Common myeloid progenitor, CD34-positive (primary cell): ENCODE results near the gene OBSCN.
"Not testable (repeated sequence)": the region's sequence is repeated elsewhere in the genome, so short reads cannot be mapped to it uniquely, and the experiment has no call there.

Experiments
- CTCF ChIA-PET: fragments of 350-600 bp; sonication (Branson Sonifier 250); formaldehyde crosslinking; loops from one replicate; lab custom pipeline; 2021; ENCODE audit warnings: antibody characterized with exemption; lab: Charles Lee
- POLR2A ChIA-PET: fragments of 350-600 bp; sonication (Branson Sonifier 250); formaldehyde crosslinking; loops from one replicate; lab custom pipeline; 2021; ENCODE audit warnings: antibody characterized with exemption; lab: Charles Lee
- DNase-seq, 3 donors: peaks; one replicate each; pipeline versions ENCODE4 v3.0.0 to v3.0.0-alpha.2; 2013
- H3K27ac ChIP-seq, 2 experiments: 1 replicate in 1 of 2; 2 replicates in 1 of 2; pipeline ENCODE4 v1.7.0; 2013; ENCODE audit warnings: inconsistent platforms in 2 of 2, low read length in 2 of 2, mild to moderate bottlenecking in 2 of 2, low read depth in 1 of 2, moderate library complexity in 1 of 2; ENCODE audit not compliant: severe bottlenecking in 2 of 2, insufficient read depth in 1 of 2, poor library complexity in 1 of 2
- H3K27me3 ChIP-seq, 5 experiments: replicated peaks in 2 of 5; 1 replicate in 3 of 5; 2 replicates in 2 of 5; pipeline versions ENCODE4 v1.6.1 to v1.7.0; 2013; ENCODE audit warnings: low read length in 4 of 5, mild to moderate bottlenecking in 2 of 5, moderate library complexity in 2 of 5, inconsistent platforms in 1 of 5; ENCODE audit not compliant: insufficient read depth in 5 of 5, control insufficient read depth in 4 of 5
- H3K36me3 ChIP-seq, 4 experiments: 1 replicate in 2 of 4; 2 replicates in 2 of 4; pipeline versions ENCODE4 v1.6.1 to v1.7.0; 2013; ENCODE audit warnings: low read length in 3 of 4, control low read depth in 1 of 4, mild to moderate bottlenecking in 1 of 4; ENCODE audit not compliant: control insufficient read depth in 4 of 4, insufficient read depth in 4 of 4
- H3K4me1 ChIP-seq, 4 experiments: 1 replicate in 3 of 4; 2 replicates in 1 of 4; pipeline versions ENCODE4 v1.6.1 to v1.7.1; 2013; ENCODE audit warnings: low read length in 3 of 4, mild to moderate bottlenecking in 3 of 4, control low read depth in 1 of 4, inconsistent platforms in 1 of 4, moderate library complexity in 1 of 4; ENCODE audit not compliant: control insufficient read depth in 4 of 4, insufficient read depth in 4 of 4; ENCODE audit errors: control extremely low read depth in 1 of 4
- H3K4me3 ChIP-seq, 7 experiments: 1 replicate in 4 of 7; 2 replicates in 3 of 7; pipeline versions ENCODE4 v1.5.1 to v1.7.0; 2013; ENCODE audit warnings: mild to moderate bottlenecking in 7 of 7, low read length in 6 of 7, moderate library complexity in 6 of 7, inconsistent platforms in 2 of 7, low read depth in 2 of 7, control low read depth in 1 of 7; ENCODE audit not compliant: insufficient read depth in 4 of 7, control insufficient read depth in 1 of 7; ENCODE audit errors: extremely low read depth in 1 of 7
- H3K9me3 ChIP-seq, 5 experiments: 1 replicate in 4 of 5; 2 replicates in 1 of 5; pipeline versions ENCODE4 v1.6.1 to v1.7.1; 2013; ENCODE audit warnings: low read length in 4 of 5, mild to moderate bottlenecking in 2 of 5, inconsistent platforms in 1 of 5, low read depth in 1 of 5, moderate library complexity in 1 of 5; ENCODE audit not compliant: control insufficient read depth in 4 of 5, insufficient read depth in 2 of 5; ENCODE audit errors: control extremely low read depth in 1 of 5
- WGBS: methylation state at CpG from one replicate; pipeline ENCODE4 v1.1.5; 2013; ENCODE audit not compliant: insufficient coverage; 5-methylcytosine and 5-hydroxymethylcytosine counted together

The OBSCN gene

DNA sequence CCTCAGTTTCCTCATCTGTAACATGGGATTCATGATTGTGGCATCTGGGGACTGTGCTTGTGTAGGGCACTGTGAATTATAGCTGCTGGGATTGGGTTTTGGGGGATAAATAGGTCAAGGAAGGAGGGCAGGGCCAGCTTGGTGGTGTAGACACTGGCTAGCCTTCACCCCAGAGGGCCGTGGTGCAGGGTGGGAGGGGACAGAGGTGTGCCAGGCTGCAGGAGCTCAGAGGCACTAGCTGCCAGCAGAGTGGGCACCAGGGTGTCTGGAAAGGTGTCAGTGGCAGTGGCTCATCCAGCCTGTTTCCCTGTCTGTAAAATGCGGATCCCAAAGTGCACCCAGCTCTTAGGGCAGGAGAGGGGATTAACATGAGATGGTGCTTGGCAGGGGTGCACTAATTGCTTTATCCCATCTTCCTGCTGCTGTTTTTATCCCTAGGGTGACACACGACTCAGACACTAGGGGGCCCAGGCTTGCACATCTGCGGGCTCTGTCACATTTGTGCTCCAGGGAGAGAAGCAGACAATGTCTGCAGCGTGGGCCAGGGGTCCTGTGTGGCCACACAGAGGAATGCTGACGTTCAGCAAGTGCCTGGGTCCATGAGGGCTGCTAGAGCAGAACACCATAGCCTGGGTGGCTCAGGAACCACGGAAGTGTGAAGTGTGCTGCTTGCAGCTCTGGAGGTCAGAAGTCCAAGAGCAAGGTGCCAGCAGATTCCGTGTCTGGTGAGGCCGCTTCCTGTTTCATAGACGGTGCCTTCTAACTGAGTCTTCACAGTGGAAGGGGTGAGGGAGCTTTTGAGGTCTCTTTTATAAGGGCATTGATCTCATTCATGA is 19.3 kb downstream of the OBSCN start:
- Histone ChIP-seq H3K27me3 (no peaks in the 10 kb centered on the region), H3K4me1 (peaks cover 0 to 2% (median 0%) of the 10 kb centered on the region in 4 experiments), H3K4me3 (no peak overlapping the region), H3K36me3 (peaks cover 15 to 92% (median 34%) of the 10 kb centered on the region in 4 experiments), H3K27ac (no peak overlapping the region), H3K9me3 (peaks cover 0 to 34% (median 14%) of the 10 kb centered on the region in 5 experiments)
- ChIA-PET CTCF (interaction anchor here (1.2 to 1.4 kb wide), 2 partner anchors 13 to 17 kb away, joined by 3 read pairs; no protein-coding TSS in a partner anchor), POLR2A (no interaction called here)
- 91% methylated on average over 10 of the region's 10 CpGs for WGBS
- no peak for DNase-seq

DNA sequence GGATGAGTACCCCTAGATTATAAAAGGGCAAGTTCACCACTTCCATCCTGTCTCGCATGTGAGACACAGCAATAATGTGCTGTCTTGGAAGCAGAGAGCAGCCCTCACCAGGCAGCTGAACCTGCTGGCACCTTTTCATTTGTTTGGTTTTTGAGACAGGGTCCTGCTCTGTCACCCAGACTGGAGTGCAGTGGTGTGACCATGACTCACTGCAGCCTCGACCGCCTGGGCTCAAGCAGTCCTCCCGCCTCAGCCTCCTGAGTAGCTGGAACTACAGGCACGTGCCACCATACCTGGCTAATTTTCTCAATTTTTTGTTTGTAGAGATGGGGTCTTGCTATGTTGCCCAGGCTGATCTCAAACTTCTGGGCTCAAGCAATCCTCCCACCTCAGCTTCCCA is 20.3 kb downstream of the OBSCN start:
- peaks cover 15 to 93% (median 33%) of the 10 kb centered on the region in 4 experiments for H3K36me3 ChIP-seq
- POLR2A ChIA-PET, H3K27ac ChIP-seq, DNase-seq, H3K4me3 ChIP-seq, H3K4me1 ChIP-seq, H3K27me3 ChIP-seq: not testable (repeated sequence)
- WGBS, result 100% methylated on average over 4 of the region's 5 CpGs
- CTCF ChIA-PET, result interaction anchor here (1.2 kb wide), 1 partner anchor 12 kb away, joined by 3 read pairs; no protein-coding TSS in a partner anchor
- peaks cover 0 to 43% (median 19%) of the 10 kb centered on the region in 5 experiments for H3K9me3 ChIP-seq

DNA sequence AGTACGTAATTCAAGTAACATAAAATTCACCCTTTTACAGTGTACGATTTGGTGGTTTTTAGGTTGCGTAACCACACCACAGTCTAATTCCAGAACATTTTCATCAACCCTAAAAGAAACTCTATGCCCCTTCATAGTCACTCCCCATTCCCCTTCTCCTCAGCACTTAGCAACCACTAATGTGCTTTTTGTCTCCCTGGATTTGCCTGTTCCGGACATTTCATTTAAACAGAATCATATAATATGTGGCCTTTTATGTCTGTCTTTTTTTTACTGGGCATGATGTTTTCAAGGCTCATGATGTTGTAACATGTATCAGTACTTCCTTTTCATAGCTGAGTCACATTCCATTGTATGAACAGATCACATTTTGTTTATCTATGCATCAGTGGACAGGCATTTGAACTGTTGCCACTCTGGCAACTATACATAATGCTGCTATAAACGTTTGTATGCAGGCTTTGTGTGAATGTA is 20.8 kb downstream of the OBSCN start:
- Histone ChIP-seq H3K4me1 (peaks cover 0 to 2% (median 0%) of the 10 kb centered on the region in 4 experiments), H3K4me3 (no peak overlapping the region), H3K27ac (no peak overlapping the region), H3K36me3 (peaks cover 15 to 91% (median 33%) of the 10 kb centered on the region in 4 experiments), H3K9me3 (peaks cover 0 to 43% (median 19%) of the 10 kb centered on the region in 5 experiments), H3K27me3 (no peaks in the 10 kb centered on the region)
- DNase-seq, result no peak
- WGBS, result 87% methylated on average over 3 of the region's 5 CpGs
- ChIA-PET POLR2A (no interaction called here), CTCF (no interaction called here)

DNA sequence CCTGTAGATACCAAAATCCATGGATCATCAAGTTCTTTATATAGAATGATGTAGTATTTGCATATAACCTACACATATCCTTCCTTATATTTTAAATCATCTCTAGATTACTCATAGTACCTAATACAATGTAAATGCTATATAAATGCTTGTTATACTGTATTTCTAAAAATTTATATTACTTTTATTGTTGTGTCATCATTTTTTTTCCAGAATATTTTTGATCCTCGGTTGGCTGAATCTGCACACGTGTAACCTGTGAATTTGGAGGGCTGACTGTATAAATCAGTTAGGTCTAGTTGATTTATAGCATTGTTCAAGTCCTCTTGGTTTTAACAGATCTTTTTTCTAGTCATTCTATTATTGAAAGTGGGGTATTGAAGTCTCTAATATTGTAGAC is 23.3 kb downstream of the OBSCN start:
- Histone ChIP-seq H3K4me3 (no peak overlapping the region), H3K27me3 (no peaks in the 10 kb centered on the region), H3K9me3 (peaks cover 2 to 38% (median 10%) of the 10 kb centered on the region in 5 experiments), H3K36me3 (peaks cover 1 to 85% (median 19%) of the 10 kb centered on the region in 4 experiments), H3K4me1 (peaks cover 0 to 2% (median 0%) of the 10 kb centered on the region in 4 experiments), H3K27ac (no peak overlapping the region)
- no CpG with 5 or more reads among the region's 2 CpGs for WGBS
- ChIA-PET POLR2A (no interaction called here), CTCF (no interaction called here)
- no peak for DNase-seq

DNA sequence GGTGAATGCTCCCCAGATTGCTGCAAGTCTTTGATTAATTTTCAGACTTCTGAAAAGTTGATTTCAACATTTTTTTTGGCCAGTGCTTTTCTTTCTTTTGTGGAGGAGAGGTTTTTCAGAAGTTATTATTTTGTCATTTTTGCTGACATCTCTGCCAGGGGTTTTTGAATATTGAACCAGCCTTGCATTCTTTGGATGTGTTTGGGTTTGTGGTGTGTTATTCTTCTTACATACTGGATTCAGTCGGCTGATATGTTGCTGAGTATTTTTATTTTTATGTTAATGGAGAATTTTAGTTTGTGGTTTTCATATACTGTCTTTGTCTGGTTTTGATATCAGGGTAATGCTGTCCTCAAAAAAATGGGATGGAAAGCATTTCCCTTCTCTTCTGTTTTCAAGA is 25.3 kb downstream of the OBSCN start:
- ChIA-PET POLR2A (no interaction called here), CTCF (interaction anchor here (1.0 kb wide), 1 partner anchor 16 kb away, joined by 3 read pairs; no protein-coding TSS in a partner anchor)
- Histone ChIP-seq H3K4me1 (peaks cover 0 to 2% (median 0%) of the 10 kb centered on the region in 4 experiments), H3K27ac (no peak overlapping the region), H3K27me3 (no peaks in the 10 kb centered on the region), H3K9me3 (peaks cover 2 to 52% (median 19%) of the 10 kb centered on the region in 5 experiments), H3K36me3 (peaks cover 0 to 79% (median 25%) of the 10 kb centered on the region in 4 experiments), H3K4me3 (no peak overlapping the region)
- WGBS, result 100% methylated on average over 1 of the region's 1 CpG
- no peak for DNase-seq

DNA sequence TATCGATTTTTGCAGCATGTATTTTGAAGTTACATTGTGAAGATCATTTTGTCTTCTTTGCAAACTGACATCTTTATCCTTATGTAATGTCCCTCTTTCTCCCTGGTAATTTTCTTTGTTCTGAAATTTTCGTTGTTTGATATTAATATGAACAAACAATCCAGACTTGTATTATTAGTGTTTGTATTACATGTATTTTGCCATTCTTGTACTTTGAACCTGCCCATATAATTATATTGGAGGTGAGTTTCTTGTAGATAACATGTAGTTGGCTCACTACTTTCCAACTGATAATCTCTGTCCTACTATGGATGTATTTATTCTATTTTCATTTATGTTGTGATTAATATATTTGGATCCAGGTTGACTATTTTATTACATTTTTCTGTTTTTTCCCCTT is 27.1 kb downstream of the OBSCN start:
- Histone ChIP-seq H3K9me3 (peaks cover 4 to 68% (median 33%) of the 10 kb centered on the region in 5 experiments), H3K4me1 (no peaks in the 10 kb centered on the region), H3K36me3 (peaks cover 7 to 82% (median 34%) of the 10 kb centered on the region in 4 experiments), H3K27me3 (no peaks in the 10 kb centered on the region), H3K4me3 (no peak overlapping the region), H3K27ac (no peak overlapping the region)
- POLR2A ChIA-PET, result no interaction called here
- WGBS, result no CpG with 5 or more reads among the region's 2 CpGs
- CTCF ChIA-PET, result no interaction called here
- no peak for DNase-seq

DNA sequence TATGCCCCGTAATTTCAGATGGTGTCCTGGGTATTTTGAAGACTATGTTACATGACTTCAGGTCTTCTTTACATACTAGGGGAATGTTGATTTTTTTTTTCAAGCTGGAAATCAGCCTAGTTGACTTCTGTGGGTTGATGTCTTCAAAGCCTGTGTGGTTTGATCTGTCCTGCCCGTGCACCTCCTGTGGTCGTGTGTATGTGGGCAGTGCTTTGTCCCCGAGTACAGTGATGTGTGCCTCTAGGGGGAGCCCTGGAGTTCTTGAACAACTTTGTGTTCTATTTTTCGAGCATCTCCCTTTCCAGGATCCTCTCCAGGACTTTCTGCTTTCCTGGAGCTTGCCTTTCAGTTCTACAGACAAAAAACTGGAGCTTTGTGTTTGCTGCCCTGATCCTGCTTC is 28.9 kb downstream of the OBSCN start:
- WGBS, result 92% methylated on average over 4 of the region's 5 CpGs
- H3K27me3 ChIP-seq, result no peaks in the 10 kb centered on the region
- H3K27ac ChIP-seq, result no peak overlapping the region
- peaks cover 7 to 81% (median 35%) of the 10 kb centered on the region in 4 experiments for H3K36me3 ChIP-seq
- POLR2A ChIA-PET, result no interaction called here
- no peak for DNase-seq
- peaks cover 4 to 79% (median 48%) of the 10 kb centered on the region in 5 experiments for H3K9me3 ChIP-seq
- CTCF ChIA-PET, result no interaction called here
- H3K4me1 ChIP-seq, result no peaks in the 10 kb centered on the region
- H3K4me3 ChIP-seq, result no peak overlapping the region
